Glutamatergic neuron (in vitro differentiated cells): Measurements from ENCODE around the gene TSEN54. TPM values are rescaled to one million over a fixed set of nuclear protein-coding genes. Genes with fewer than 3 reads are reported as not detected.

Experiments used
- DNase-seq: peaks from one replicate; pipeline ENCODE4 v3.0.0; 2022
- H3K27ac Mint-ChIP-seq: one replicate; pipeline ENCODE4 v1.8.0; 2020; ENCODE audit warnings: mild to moderate bottlenecking, mixed read lengths, inconsistent platforms; ENCODE audit not compliant: unreplicated experiment
- H3K27me3 Mint-ChIP-seq: one replicate; pipeline ENCODE4 v1.8.0; 2020; ENCODE audit warnings: mild to moderate bottlenecking, moderate library complexity, mixed read lengths, inconsistent platforms; ENCODE audit not compliant: unreplicated experiment
- H3K36me3 Mint-ChIP-seq: one replicate; pipeline ENCODE4 v1.8.0; 2020; ENCODE audit warnings: mild to moderate bottlenecking, mixed read lengths, inconsistent platforms; ENCODE audit not compliant: unreplicated experiment
- H3K4me1 Mint-ChIP-seq: one replicate; pipeline ENCODE4 v1.8.0; 2020; ENCODE audit warnings: mild to moderate bottlenecking, low read depth, mixed read lengths, inconsistent platforms; ENCODE audit not compliant: unreplicated experiment
- H3K4me3 Mint-ChIP-seq: one replicate; pipeline ENCODE4 v1.8.0; 2020; ENCODE audit warnings: mild to moderate bottlenecking, mixed read lengths, inconsistent platforms; ENCODE audit not compliant: unreplicated experiment
- H3K9me3 Mint-ChIP-seq: one replicate; pipeline ENCODE4 v1.8.0; 2020; ENCODE audit warnings: mild to moderate bottlenecking, moderate library complexity, mixed read lengths, inconsistent platforms; ENCODE audit not compliant: unreplicated experiment
- long read RNA-seq: library from polyadenylated mRNA; unstranded; transcript quantifications from one replicate; pipeline ENCODE4 v2.0.0, GENCODE V29; 2020; ENCODE audit not compliant: unreplicated experiment
- total RNA-seq: library from RNA; stranded (reverse); fragmentation: NEBNext Ultra II Directional; extraction: Animal tissue kit (Norgen Biotek cat#: 25700); gene quantifications from one replicate; pipeline ENCODE4 v1.2.1, GENCODE V29; 2021; ENCODE audit not compliant: unreplicated experiment
- TF ChIP-seq, protein P1 (sequence below): fragments of 200-600 bp; sonication (generic); IDR thresholded peaks from one replicate; pipeline ENCODE4 v1.5.0; 2021; ENCODE audit not compliant: partially characterized antibody, unreplicated experiment

The TSEN54 gene
- total RNA-seq, result 26.6 TPM
- long read RNA-seq, transcript TSEN54-201 (11 exons, 1,944 nt), result major isoform, 16 of 21 reads
- long read RNA-seq, partial matches to known transcripts, result 1 of 21 reads
- long read RNA-seq, other reads (novel, unspliced or antisense), result 4 of 21 reads

DNA sequence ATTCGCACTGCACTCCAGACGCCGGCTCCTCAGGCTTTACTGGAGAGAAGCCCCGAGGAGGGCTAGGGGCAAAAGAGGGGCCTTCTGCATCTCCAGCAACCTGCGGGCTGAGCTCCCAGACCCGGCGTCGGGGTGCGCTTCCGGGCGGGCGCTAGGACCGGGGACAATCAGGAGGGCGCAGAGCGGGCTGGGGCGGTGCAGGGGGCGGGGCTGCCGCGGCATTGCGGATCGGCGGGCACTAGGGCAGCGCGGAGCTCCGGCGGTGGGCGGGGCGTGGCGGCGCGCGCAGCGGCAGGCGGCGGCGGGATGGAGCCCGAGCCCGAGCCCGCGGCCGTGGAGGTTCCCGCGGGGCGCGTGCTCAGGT, at the start of gene TSEN54:
TSEN54 (plus strand) TSS at position 274 of the 364 bp plus-strand sequence; CDS start at position 307, 33 bp downstream.
- H3K36me3 Mint-ChIP-seq, result no peaks in the 10 kb centered on the region
- H3K4me1 Mint-ChIP-seq, result no peaks in the 10 kb centered on the region
- peaks cover 8% of the 10 kb centered on the region for H3K9me3 Mint-ChIP-seq
- peak within 1 kb of the TSS; percentile 86 for H3K4me3 Mint-ChIP-seq
- no peak within 1 kb of the TSS for H3K27ac Mint-ChIP-seq
- DNase-seq, result peak; percentile 99
- H3K27me3 Mint-ChIP-seq, result peaks cover 4% of the 10 kb centered on the region
- TF ChIP-seq, protein P1, sequence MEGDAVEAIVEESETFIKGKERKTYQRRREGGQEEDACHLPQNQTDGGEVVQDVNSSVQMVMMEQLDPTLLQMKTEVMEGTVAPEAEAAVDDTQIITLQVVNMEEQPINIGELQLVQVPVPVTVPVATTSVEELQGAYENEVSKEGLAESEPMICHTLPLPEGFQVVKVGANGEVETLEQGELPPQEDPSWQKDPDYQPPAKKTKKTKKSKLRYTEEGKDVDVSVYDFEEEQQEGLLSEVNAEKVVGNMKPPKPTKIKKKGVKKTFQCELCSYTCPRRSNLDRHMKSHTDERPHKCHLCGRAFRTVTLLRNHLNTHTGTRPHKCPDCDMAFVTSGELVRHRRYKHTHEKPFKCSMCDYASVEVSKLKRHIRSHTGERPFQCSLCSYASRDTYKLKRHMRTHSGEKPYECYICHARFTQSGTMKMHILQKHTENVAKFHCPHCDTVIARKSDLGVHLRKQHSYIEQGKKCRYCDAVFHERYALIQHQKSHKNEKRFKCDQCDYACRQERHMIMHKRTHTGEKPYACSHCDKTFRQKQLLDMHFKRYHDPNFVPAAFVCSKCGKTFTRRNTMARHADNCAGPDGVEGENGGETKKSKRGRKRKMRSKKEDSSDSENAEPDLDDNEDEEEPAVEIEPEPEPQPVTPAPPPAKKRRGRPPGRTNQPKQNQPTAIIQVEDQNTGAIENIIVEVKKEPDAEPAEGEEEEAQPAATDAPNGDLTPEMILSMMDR, result no peak

DNA sequence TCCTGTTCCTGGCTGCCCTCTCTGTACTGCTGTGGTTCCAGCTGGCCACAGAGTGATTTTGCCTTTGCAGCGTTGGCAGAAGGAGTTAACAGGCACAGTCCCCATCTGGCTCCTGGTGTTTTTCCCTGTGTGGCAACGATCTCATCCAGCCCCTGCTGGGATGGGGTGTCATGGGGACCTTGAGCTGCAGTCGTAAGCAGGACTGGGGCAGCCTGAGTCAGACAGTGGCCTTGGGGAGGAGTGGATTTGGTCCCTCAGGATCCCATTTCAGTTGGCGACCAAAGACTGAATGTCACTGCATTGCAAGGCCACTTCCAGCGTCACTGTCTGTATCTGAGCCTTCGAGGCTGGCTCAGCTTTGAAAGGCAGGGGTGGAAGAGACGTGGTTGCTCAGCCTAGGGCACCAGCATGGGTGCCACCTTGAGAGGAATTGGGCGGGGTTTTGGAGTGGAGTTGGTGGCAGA, 48.0 kb upstream of the TSEN54 start:
- peaks cover 7% of the 10 kb centered on the region for H3K4me1 Mint-ChIP-seq
- H3K27me3 Mint-ChIP-seq, result peaks cover 2% of the 10 kb centered on the region
- H3K9me3 Mint-ChIP-seq, result peaks cover 4% of the 10 kb centered on the region
- H3K36me3 Mint-ChIP-seq, result no peaks in the 10 kb centered on the region
- peak overlapping the region; percentile 72 for H3K27ac Mint-ChIP-seq
- peak; percentile 47 for DNase-seq
- H3K4me3 Mint-ChIP-seq, result peak overlapping the region; percentile 61
- TF ChIP-seq, protein P1, result no peak

DNA sequence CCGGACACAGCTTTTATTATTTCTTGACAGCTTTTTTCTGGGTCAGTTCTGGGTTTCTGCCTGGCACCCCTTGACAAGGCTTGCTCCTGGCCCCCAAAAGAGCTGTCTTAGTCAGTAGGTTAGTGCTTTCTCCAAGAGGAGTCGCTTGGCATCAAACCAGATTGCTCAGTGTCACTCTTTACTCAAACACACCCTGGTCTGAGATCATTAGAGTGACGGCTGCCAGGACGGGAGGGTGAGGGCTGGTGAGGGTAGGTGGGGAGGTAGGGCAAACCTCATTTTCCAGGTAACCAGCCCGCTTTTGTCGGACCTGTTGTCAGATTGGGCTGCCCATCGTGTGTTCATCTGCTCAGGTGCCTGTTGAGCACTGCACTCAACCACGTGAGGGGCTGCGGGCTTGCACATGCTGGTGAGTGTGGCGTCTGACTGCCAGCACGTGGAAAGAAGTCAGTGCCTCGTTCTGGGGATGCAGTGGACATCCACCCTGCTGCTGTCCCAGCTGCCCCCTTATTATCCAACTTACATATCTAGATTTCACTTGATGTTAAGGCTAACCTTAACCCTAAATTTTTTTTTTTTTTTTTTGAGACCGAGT, 47.5 kb upstream of the TSEN54 start:
- Mint-ChIP-seq H3K27me3 (peaks cover 2% of the 10 kb centered on the region), H3K4me1 (peaks cover 7% of the 10 kb centered on the region), H3K36me3 (no peaks in the 10 kb centered on the region), H3K9me3 (peaks cover 5% of the 10 kb centered on the region), H3K4me3 (no peak overlapping the region), H3K27ac (no peak overlapping the region)
- TF ChIP-seq, protein P1, result no peak
- DNase-seq, result no peak

DNA sequence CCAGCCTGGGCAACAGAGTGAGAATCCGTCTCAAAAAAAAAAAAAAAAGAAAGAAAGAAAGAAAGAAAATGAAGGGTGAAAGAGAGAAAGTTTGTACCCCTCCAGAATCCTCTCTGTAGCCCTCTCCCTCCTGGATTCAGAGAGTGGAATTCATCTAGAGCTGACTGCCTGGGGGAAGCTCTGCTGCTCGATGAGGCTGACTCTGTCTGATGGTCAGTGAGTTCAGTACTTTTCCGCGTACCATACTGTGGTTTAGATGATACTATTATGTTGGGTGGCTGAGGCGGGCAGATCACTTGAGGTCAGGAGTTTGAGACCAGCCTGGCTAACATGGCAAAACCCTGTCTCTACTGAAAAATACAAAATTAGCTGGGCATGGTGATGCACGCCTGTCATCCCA, 45.1 kb upstream of the TSEN54 start:
- H3K4me1 Mint-ChIP-seq, result peaks cover 12% of the 10 kb centered on the region
- no peak overlapping the region for H3K4me3 Mint-ChIP-seq
- TF ChIP-seq, protein P1, result no peak
- DNase-seq, result no peak
- H3K27ac Mint-ChIP-seq, result no peak overlapping the region
- peaks cover 6% of the 10 kb centered on the region for H3K9me3 Mint-ChIP-seq
- peaks cover 2% of the 10 kb centered on the region for H3K27me3 Mint-ChIP-seq
- H3K36me3 Mint-ChIP-seq, result no peaks in the 10 kb centered on the region

DNA sequence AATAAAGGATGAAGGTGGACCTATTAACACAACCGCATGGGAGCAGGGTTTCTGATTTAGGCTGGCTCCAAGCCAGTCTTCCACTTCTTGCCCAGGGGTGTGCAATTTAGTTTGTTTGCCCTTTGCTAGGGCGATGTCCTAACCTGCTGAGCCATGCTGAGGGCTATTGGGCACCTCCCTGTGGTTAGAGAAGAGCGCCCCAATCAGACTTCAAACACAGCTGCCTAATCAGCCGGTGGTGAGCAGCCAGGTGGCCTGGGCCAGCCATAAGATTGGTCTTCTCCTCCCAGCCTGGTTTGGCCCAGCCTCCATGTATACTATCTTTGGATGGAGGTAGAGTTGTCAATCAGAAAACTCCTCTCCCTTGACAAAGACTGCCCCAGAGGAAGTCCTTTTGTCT, 44.2 kb upstream of the TSEN54 start:
- Mint-ChIP-seq H3K27me3 (peaks cover 5% of the 10 kb centered on the region), H3K27ac (no peak overlapping the region), H3K4me3 (no peak overlapping the region), H3K36me3 (no peaks in the 10 kb centered on the region), H3K4me1 (peaks cover 17% of the 10 kb centered on the region), H3K9me3 (peaks cover 6% of the 10 kb centered on the region)
- no peak for DNase-seq
- TF ChIP-seq, protein P1, result no peak
